MM.1S (cell line): Measurements from ENCODE around the gene SELENOF.

ENCODE experiments used
- DNase-seq: peaks from one replicate; pipeline ENCODE4 v3.0.0-alpha.2; 2015
- H2AFZ ChIP-seq: fragments of 300-600 bp; sonication (generic); 2 replicates; pipeline ENCODE4 v1.6.0; 2016; ENCODE audit warnings: antibody characterized with exemption, low read length
- H3F3A ChIP-seq: fragments of 300-600 bp; sonication (generic); 2 replicates; pipeline ENCODE4 v1.6.1; 2016; ENCODE audit warnings: mild to moderate bottlenecking, antibody characterized with exemption, low read length, moderate library complexity, mixed read lengths; ENCODE audit not compliant: insufficient read depth
- H3K27ac ChIP-seq: fragments of 300-600 bp; sonication (generic); 2 replicates; pipeline ENCODE4 v1.5.1; 2016; ENCODE audit warnings: mild to moderate bottlenecking, low read length
- H3K27me3 ChIP-seq: fragments of 300-600 bp; sonication (generic); replicated peaks from 2 replicates; pipeline ENCODE4 v1.6.0; 2016; ENCODE audit warnings: low read length; ENCODE audit not compliant: insufficient read depth
- H3K36me3 ChIP-seq: fragments of 300-600 bp; sonication (generic); replicated peaks from 2 replicates; pipeline ENCODE4 v1.6.1; 2016; ENCODE audit warnings: mild to moderate bottlenecking, low read length, mixed read lengths; ENCODE audit not compliant: insufficient read depth
- H3K4me1 ChIP-seq: fragments of 300-600 bp; sonication (generic); 2 replicates; pipeline ENCODE4 v1.6.1; 2016; ENCODE audit warnings: low read length, mixed read lengths
- H3K4me2 ChIP-seq: fragments of 300-600 bp; sonication (generic); 2 replicates; pipeline ENCODE4 v1.6.0; 2016; ENCODE audit warnings: low read depth, low read length
- H3K4me3 ChIP-seq: fragments of 300-600 bp; sonication (generic); 2 replicates; pipeline ENCODE4 v1.5.1; 2016; ENCODE audit warnings: low read length, mixed read lengths
- H3K79me2 ChIP-seq: fragments of 300-600 bp; sonication (generic); 2 replicates; pipeline ENCODE4 v1.6.1; 2016; ENCODE audit warnings: mixed run types, low read length, mixed read lengths
- H3K9ac ChIP-seq: fragments of 300-600 bp; sonication (generic); 2 replicates; pipeline ENCODE4 v1.6.1; 2016; ENCODE audit warnings: low read length, mixed read lengths
- H3K9me2 ChIP-seq: fragments of 300-600 bp; sonication (generic); replicated peaks from 2 replicates; pipeline ENCODE4 v1.6.1; 2016; ENCODE audit warnings: mild to moderate bottlenecking, low read length, mixed read lengths; ENCODE audit not compliant: insufficient read depth
- H3K9me3 ChIP-seq: fragments of 300-600 bp; sonication (generic); replicated peaks from 2 replicates; pipeline ENCODE4 v1.6.1; 2016; ENCODE audit warnings: mild to moderate bottlenecking, low read length, mixed read lengths; ENCODE audit not compliant: insufficient read depth
- H4K20me1 ChIP-seq: fragments of 300-600 bp; sonication (generic); 2 replicates; pipeline ENCODE4 v1.6.1; 2016; ENCODE audit warnings: mild to moderate bottlenecking, low read length, moderate library complexity, mixed read lengths; ENCODE audit not compliant: insufficient read depth
- CTCF ChIP-seq: fragments of 300-600 bp; sonication (generic); IDR thresholded peaks from 2 replicates; pipeline ENCODE4 v1.5.1; 2016; ENCODE audit warnings: antibody characterized with exemption, low read length, mixed read lengths
- EZH2 ChIP-seq: fragments of 300-600 bp; sonication (generic); optimal IDR thresholded peaks from 2 replicates; pipeline ENCODE3; 2017; ENCODE audit warnings: low read depth, mild to moderate bottlenecking, antibody characterized with exemption, low read length, mixed read lengths
- EZH2phosphoT487 ChIP-seq: fragments of 300-600 bp; sonication (generic); IDR thresholded peaks from 2 replicates; pipeline ENCODE4 v1.6.1; 2018; ENCODE audit warnings: antibody characterized with exemption, low read length

SELENOF gene

GRCh38 chr1:86942743-86943142, 28.8 kb upstream of the SELENOF start:
- no peak for TF ChIP-seq EZH2
- no peak for TF ChIP-seq CTCF
- no peak for TF ChIP-seq EZH2phosphoT487
- no peak overlapping the region for H2AFZ ChIP-seq
- no peaks in the 10 kb centered on the region for H3K27me3 ChIP-seq
- H3K9me2 ChIP-seq: no peaks in the 10 kb centered on the region
- H3K4me3 ChIP-seq: no peak overlapping the region
- no peaks in the 10 kb centered on the region for H3K4me1 ChIP-seq
- no peaks in the 10 kb centered on the region for H3K36me3 ChIP-seq
- no peaks in the 10 kb centered on the region for H3K9me3 ChIP-seq
- no peak overlapping the region for H3K4me2 ChIP-seq
- no peak overlapping the region for H3K27ac ChIP-seq
- H3K9ac ChIP-seq: no peak overlapping the region
- DNase-seq: no peak
- peaks cover 26% of the 10 kb centered on the region for H3K79me2 ChIP-seq
- H4K20me1 ChIP-seq: no peaks in the 10 kb centered on the region
- H3F3A ChIP-seq: no peaks in the 10 kb centered on the region

DNA sequence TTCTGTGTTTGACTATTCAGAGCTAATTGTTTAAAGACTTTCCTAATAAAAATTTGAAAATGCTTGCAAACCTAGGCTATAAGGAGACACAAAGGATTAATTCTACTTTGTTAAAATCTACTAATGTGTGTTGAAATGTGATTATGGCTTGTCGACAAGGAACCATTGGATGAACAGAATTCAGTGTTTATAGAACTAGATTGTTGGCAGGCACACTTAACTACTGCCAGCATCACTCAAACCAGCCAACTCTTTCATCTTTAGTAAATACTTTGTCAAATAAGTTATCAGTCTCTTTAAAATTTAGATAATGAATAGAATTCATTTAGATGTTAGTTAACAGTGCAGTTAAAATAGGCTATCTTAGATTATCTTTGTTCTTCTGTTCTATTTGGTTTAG, 28.1 kb upstream of the SELENOF start:
- Histone ChIP-seq H2AFZ (no peak overlapping the region), H3K27me3 (no peaks in the 10 kb centered on the region), H3K9me2 (no peaks in the 10 kb centered on the region), H3K27ac (no peak overlapping the region), H3K4me1 (no peaks in the 10 kb centered on the region), H3K9ac (no peak overlapping the region), H4K20me1 (no peaks in the 10 kb centered on the region), H3K36me3 (no peaks in the 10 kb centered on the region), H3K79me2 (peaks cover 23% of the 10 kb centered on the region), H3F3A (no peaks in the 10 kb centered on the region), H3K4me3 (no peak overlapping the region), H3K9me3 (no peaks in the 10 kb centered on the region), H3K4me2 (no peak overlapping the region)
- no peak for TF ChIP-seq CTCF
- TF ChIP-seq EZH2phosphoT487: no peak
- no peak for TF ChIP-seq EZH2
- no peak for DNase-seq

GRCh38 chr1:86940599-86940998, 26.7 kb upstream of the SELENOF start:
- Histone ChIP-seq H3K4me2 (no peak overlapping the region), H3K4me3 (no peak overlapping the region), H3K79me2 (peaks cover 23% of the 10 kb centered on the region)

More at GRCh38 chr1:86940599-86940998, 26.7 kb upstream of the SELENOF start:
- TF ChIP-seq EZH2: no peak
- no peak for TF ChIP-seq EZH2phosphoT487
- no peak for TF ChIP-seq CTCF
- Histone ChIP-seq H3K4me1 (no peaks in the 10 kb centered on the region), H3K36me3 (no peaks in the 10 kb centered on the region), H4K20me1 (no peaks in the 10 kb centered on the region), H2AFZ (no peak overlapping the region), H3K27me3 (no peaks in the 10 kb centered on the region), H3F3A (no peaks in the 10 kb centered on the region), H3K9me3 (no peaks in the 10 kb centered on the region), H3K27ac (no peak overlapping the region), H3K9me2 (no peaks in the 10 kb centered on the region), H3K9ac (no peak overlapping the region)
- DNase-seq: no peak
